H9 (cell line): ENCODE data around the gene TCF4. TPM values are rescaled to one million over a fixed set of nuclear protein-coding genes. Genes with fewer than 3 reads are reported as not detected.

Experiments
- DNase-seq: peaks from one replicate; pipeline ENCODE4 v3.0.0-alpha.2; 2017
- H2AFZ ChIP-seq: one replicate; pipeline ENCODE4 v1.6.1; 2013; ENCODE audit warnings: mild to moderate bottlenecking, low read length, control low read depth, moderate library complexity
- H2AK5ac ChIP-seq: 2 replicates; pipeline ENCODE4 v1.6.1; 2013; ENCODE audit warnings: low read length, control low read depth, mixed read lengths; ENCODE audit not compliant: insufficient read length
- H2BK120ac ChIP-seq: one replicate; pipeline ENCODE4 v1.6.1; 2013; ENCODE audit warnings: low read depth, mild to moderate bottlenecking, low read length, control low read depth, inconsistent platforms; ENCODE audit not compliant: poor library complexity, severe bottlenecking
- H2BK12ac ChIP-seq: 2 replicates; pipeline ENCODE4 v1.6.1; 2013; ENCODE audit warnings: low read length, control low read depth, mixed read lengths, low read depth; ENCODE audit not compliant: insufficient read length
- H2BK15ac ChIP-seq: 2 replicates; pipeline ENCODE4 v1.6.1; 2013; ENCODE audit warnings: low read depth, low read length, control low read depth
- H2BK20ac ChIP-seq: one replicate; pipeline ENCODE4 v1.6.1; 2013; ENCODE audit warnings: low read depth, mild to moderate bottlenecking, low read length, control low read depth, inconsistent platforms; ENCODE audit not compliant: poor library complexity, severe bottlenecking
- H2BK5ac ChIP-seq: 2 replicates; pipeline ENCODE4 v1.6.1; 2013; ENCODE audit warnings: low read length, control low read depth, mixed read lengths; ENCODE audit not compliant: insufficient read length
- H3K14ac ChIP-seq: 2 replicates; pipeline ENCODE4 v1.6.1; 2013; ENCODE audit warnings: low read length, control low read depth; ENCODE audit not compliant: insufficient read depth
- H3K18ac ChIP-seq: 2 replicates; pipeline ENCODE4 v1.6.1; 2013; ENCODE audit warnings: low read depth, mild to moderate bottlenecking, mixed read lengths, low read length, control low read depth; ENCODE audit not compliant: insufficient read length
- H3K23ac ChIP-seq: 2 replicates; pipeline ENCODE4 v1.6.1; 2013; ENCODE audit warnings: low read length, control low read depth, mixed read lengths, low read depth; ENCODE audit not compliant: insufficient read length
- H3K23me2 ChIP-seq: 2 replicates; pipeline ENCODE4 v1.6.1; 2013; ENCODE audit warnings: low read depth, mild to moderate bottlenecking, mixed read lengths, low read length, control low read depth; ENCODE audit not compliant: insufficient read length, poor library complexity, severe bottlenecking
- H3K27ac ChIP-seq: 2 replicates; pipeline ENCODE4 v1.5.1; 2013; ENCODE audit warnings: low read length, control low read depth, mixed read lengths, low read depth; ENCODE audit not compliant: insufficient read length
- H3K27me3 ChIP-seq: 2 replicates; pipeline ENCODE4 v1.6.1; 2013; ENCODE audit warnings: low read length, control low read depth, inconsistent platforms; ENCODE audit not compliant: insufficient read depth
- H3K4ac ChIP-seq: 2 replicates; pipeline ENCODE4 v1.6.1; 2013; ENCODE audit warnings: low read depth, mild to moderate bottlenecking, control low read depth, inconsistent platforms, low read length, moderate library complexity
- H3K4me1 ChIP-seq: 2 replicates; pipeline ENCODE4 v1.6.1; 2013; ENCODE audit warnings: low read length, control low read depth, inconsistent platforms; ENCODE audit not compliant: insufficient read depth
- H3K4me2 ChIP-seq: 2 replicates; pipeline ENCODE4 v1.6.1; 2013; ENCODE audit warnings: low read length, control low read depth, mixed read lengths; ENCODE audit not compliant: insufficient read length, insufficient read depth
- H3K56ac ChIP-seq: 2 replicates; pipeline ENCODE4 v1.6.1; 2013; ENCODE audit warnings: low read depth, mild to moderate bottlenecking, mixed read lengths, low read length, control low read depth; ENCODE audit not compliant: insufficient read length
- H3K79me1 ChIP-seq: 2 replicates; pipeline ENCODE4 v1.6.1; 2013; ENCODE audit warnings: low read depth, mild to moderate bottlenecking, moderate library complexity, low read length, control low read depth, inconsistent platforms; ENCODE audit not compliant: insufficient read depth, poor library complexity, severe bottlenecking
- H3K79me2 ChIP-seq: 2 replicates; pipeline ENCODE4 v1.6.1; 2013; ENCODE audit warnings: low read length, control low read depth, inconsistent platforms; ENCODE audit not compliant: insufficient read depth
- H3K9ac ChIP-seq: 2 replicates; pipeline ENCODE4 v1.6.1; 2013; ENCODE audit warnings: low read length, control low read depth, mixed read lengths; ENCODE audit not compliant: insufficient read length; ENCODE audit errors: extremely low read depth
- H3K9me3 ChIP-seq: one replicate; pipeline ENCODE4 v1.6.1; 2013; ENCODE audit warnings: low read depth, low read length, inconsistent platforms; ENCODE audit not compliant: control insufficient read depth
- H3T11ph ChIP-seq: one replicate; pipeline ENCODE4 v1.6.1; 2013; ENCODE audit warnings: mild to moderate bottlenecking, low read length, control low read depth, inconsistent platforms
- H4K20me1 ChIP-seq: one replicate; pipeline ENCODE4 v1.6.1; 2013; ENCODE audit not compliant: control insufficient read depth, insufficient read length, insufficient read depth
- H4K5ac ChIP-seq: 2 replicates; pipeline ENCODE4 v1.6.1; 2013; ENCODE audit warnings: low read depth, mild to moderate bottlenecking, mixed read lengths, low read length, control low read depth; ENCODE audit not compliant: insufficient read length
- H4K8ac ChIP-seq: replicated peaks from 2 replicates; pipeline ENCODE4 v1.6.1; 2013; ENCODE audit warnings: low read length, control low read depth, mixed read lengths, low read depth; ENCODE audit not compliant: insufficient read length
- H4K91ac ChIP-seq: 2 replicates; pipeline ENCODE4 v1.6.1; 2013; ENCODE audit warnings: low read depth, mild to moderate bottlenecking, moderate library complexity, mixed read lengths, low read length, control low read depth; ENCODE audit not compliant: insufficient read length
- H3K27ac Mint-ChIP-seq, 3 experiments: 2 replicates in 2 of 3; 3 replicates in 1 of 3; pipeline ENCODE4 v1.8.0; 2020 to 2021; ENCODE audit warnings: mixed read lengths in 3 of 3, mild to moderate bottlenecking in 1 of 3, moderate library complexity in 1 of 3
- H3K27me3 Mint-ChIP-seq: 2 replicates; pipeline ENCODE4 v1.8.0; 2021; ENCODE audit warnings: low read depth, mild to moderate bottlenecking, moderate library complexity, mixed read lengths
- H3K36me3 Mint-ChIP-seq, 3 experiments: 2 replicates in 2 of 3; 3 replicates in 1 of 3; pipeline ENCODE4 v1.8.0; 2020 to 2021; ENCODE audit warnings: low read depth in 3 of 3, mixed read lengths in 3 of 3; ENCODE audit not compliant: insufficient read depth in 1 of 3
- H3K4me1 Mint-ChIP-seq, 2 experiments: 2 replicates each; pipeline ENCODE4 v1.8.0; 2020; ENCODE audit warnings: mixed read lengths in 2 of 2
- H3K4me3 Mint-ChIP-seq, 2 experiments: 2 replicates in 1 of 2; 3 replicates in 1 of 2; pipeline ENCODE4 v1.8.0; 2020 to 2021; ENCODE audit warnings: mild to moderate bottlenecking in 2 of 2, mixed read lengths in 2 of 2, moderate library complexity in 1 of 2
- H3K9me3 Mint-ChIP-seq, 2 experiments: 2 replicates in 1 of 2; 3 replicates in 1 of 2; pipeline ENCODE4 v1.8.0; 2020; ENCODE audit warnings: mild to moderate bottlenecking in 2 of 2, mixed read lengths in 2 of 2, moderate library complexity in 1 of 2
- CTCF ChIP-seq: fragments of 200-600 bp; sonication (generic); conservative IDR thresholded peaks from 3 replicates; pipeline ENCODE4 v1.8.0; 2021; ENCODE audit warnings: antibody characterized with exemption, mild to moderate bottlenecking
- WGBS: extraction: QIAGEN DNeasy Blood & Tissue Kit; methylation state at CpG from one replicate; pipeline ENCODE4 v1.1.7; 2013; ENCODE audit warnings: missing lambda C conversion rate, low lambda C conversion rate, mixed read lengths; ENCODE audit not compliant: insufficient read length; ENCODE audit errors: extremely low coverage; 5-methylcytosine and 5-hydroxymethylcytosine counted together
- total RNA-seq: library from RNA; stranded (reverse); gene quantifications from 2 replicates; pipeline ENCODE4 v1.2.1, GENCODE V29; 2021

TCF4 gene
- total RNA-seq, 1 experiment from 2014 or later: 99.4 TPM

DNA sequence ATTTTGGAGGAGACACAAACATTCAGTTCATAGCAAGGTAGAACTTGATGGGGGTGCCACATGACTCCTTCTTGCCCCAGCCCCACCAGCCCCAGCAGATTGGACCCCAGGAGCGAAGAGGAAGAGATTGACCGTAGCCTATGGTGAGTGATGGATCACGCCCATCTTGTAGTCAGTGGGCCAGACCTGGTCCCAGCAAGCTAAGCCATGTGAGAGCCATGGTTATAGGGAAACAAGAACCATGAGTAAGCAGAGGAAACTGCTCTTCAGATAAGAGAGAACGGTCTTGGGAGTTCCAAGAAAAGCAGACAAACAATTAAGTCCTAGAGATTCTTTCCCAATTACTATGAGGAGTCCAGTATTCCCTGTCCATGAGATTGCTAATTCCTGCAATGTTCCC is 4.6 kb upstream of the TCF4 start:
- Histone ChIP-seq H4K8ac (no peak overlapping the region), H3K9ac (no peak overlapping the region), H3K27me3 (no peaks in the 10 kb centered on the region), H3K9me3 (no peaks in the 10 kb centered on the region), H2BK20ac (no peak overlapping the region), H3K27ac (no peak overlapping the region), H3K18ac (no peak overlapping the region), H4K91ac (no peak overlapping the region), H2BK120ac (no peak overlapping the region), H3K4me1 (no peaks in the 10 kb centered on the region; the same call in 1 of the 2 replicates), H2BK5ac (no peak overlapping the region), H3K79me2 (0 out of 2 replicates have a peak, but pooled peaks cover 1% of the 10 kb centered on the region), H3K56ac (no peak overlapping the region), H3K23me2 (peaks cover 11% of the 10 kb centered on the region), H4K5ac (no peak overlapping the region), H4K20me1 (no peaks in the 10 kb centered on the region), H3K4ac (no peak overlapping the region), H2AK5ac (no peak overlapping the region), H3K14ac (no peak overlapping the region), H3K4me2 (no peak overlapping the region), H2BK12ac (no peak overlapping the region), H2BK15ac (no peak overlapping the region), H3K79me1 (no peaks in the 10 kb centered on the region), H2AFZ (no peak overlapping the region), H3T11ph (no peak overlapping the region), H3K23ac (no peak overlapping the region)
- Mint-ChIP-seq H3K4me3 (no peak overlapping the region), H3K27me3 (no peaks in the 10 kb centered on the region), H3K36me3 (no peaks in the 10 kb centered on the region), H3K27ac (no peak overlapping the region), H3K4me1 (peaks cover 2 to 11% of the 10 kb centered on the region in 2 experiments; a peak in 2 of 4 replicates), H3K9me3 (no peaks in the 10 kb centered on the region)
- WGBS: no CpG with 5 or more reads among the region's 4 CpGs
- DNase-seq: no peak
- no peak for TF ChIP-seq CTCF
